Stimulated activated CD8-positive, alpha-beta memory T cell treated with anti-CD3 and anti-CD28 coated beads, Interleukin-4, amount 100 ng/mL, for 1 hour (primary cell): ENCODE results near the gene ZFAND2A.
A peak's percentile ranks its signal among the peaks of the same experiment; 100 is the strongest.
"Not testable (repeated sequence)": the region's sequence is repeated elsewhere in the genome, so short reads cannot be mapped to it uniquely, and the experiment has no call there.

Experiments used
- DNase-seq, 2 donors: peaks; one replicate each; pipeline ENCODE4 v3.0.0-alpha.2; 2020; ENCODE audit warnings: low read depth in 2 of 2, low spot score in 1 of 2

Gene ZFAND2A, protein sequence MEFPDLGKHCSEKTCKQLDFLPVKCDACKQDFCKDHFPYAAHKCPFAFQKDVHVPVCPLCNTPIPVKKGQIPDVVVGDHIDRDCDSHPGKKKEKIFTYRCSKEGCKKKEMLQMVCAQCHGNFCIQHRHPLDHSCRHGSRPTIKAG

GRCh38 chr7:1159891-1160669 lies at the start of gene ZFAND2A:
TSS of gene ZFAND2A (minus strand) at chr7:1160196. CDS start at chr7:1158212, 1,984 bp downstream.
- DNase-seq = peak; percentile 98 to 99

DNA sequence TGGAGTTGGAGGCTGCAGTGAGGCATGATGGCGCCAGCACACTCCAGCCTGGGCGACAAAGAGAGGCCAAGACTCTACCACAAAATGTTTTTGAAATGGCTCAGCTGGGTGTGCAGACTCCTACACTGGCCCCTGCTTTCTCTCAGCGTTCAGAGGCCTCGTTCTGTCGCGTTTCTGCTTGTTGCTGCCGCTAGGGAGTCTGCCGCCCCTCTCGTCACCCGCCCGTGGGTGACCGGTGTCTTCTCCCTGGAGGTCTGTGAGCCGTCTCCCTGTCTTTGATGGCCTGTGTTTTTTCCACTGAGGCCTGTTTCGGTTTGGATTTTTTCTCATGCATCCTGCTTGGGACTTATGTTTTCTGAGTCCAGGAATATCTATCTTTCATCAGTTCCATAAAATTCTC lies 49.1 kb upstream of the ZFAND2A start:
- DNase-seq = no peak

GRCh38 chr7:1205742-1206141 lies 45.7 kb upstream of the ZFAND2A start:
- DNase-seq = not testable (repeated sequence)

DNA sequence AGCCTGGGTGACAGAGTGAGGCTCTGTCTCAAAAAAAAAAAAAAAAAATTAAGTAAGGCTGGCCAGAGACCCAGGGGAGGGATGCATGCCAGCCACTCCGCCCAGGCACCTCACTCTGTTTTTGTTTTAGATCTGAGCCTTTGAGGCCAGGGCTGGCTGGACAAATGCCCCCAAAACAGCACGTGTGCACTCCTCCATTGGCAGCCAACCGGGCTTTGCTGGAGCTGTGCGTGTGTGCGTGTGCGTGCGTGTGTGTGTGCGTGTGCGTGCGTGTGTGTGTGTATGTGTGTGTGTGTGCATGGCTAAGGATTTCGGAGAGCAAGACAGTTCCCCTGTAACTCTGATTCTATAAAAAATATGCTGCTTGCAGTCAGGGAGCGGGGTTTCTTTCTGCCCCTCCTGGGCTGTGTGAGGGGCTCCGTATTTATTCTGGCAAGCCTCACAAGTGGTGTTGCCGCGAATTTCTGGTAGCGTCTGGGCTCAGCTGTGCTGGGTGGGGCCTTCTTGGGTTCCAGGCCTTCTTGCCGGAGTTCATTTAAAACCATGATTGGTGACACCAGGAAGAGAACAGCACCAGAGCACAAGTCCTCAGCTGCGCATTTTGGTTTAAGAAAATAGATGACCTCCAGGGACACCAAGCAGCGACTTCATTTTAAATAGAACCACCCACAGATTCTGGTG lies 44.6 kb upstream of the ZFAND2A start:
- no peak for DNase-seq

DNA sequence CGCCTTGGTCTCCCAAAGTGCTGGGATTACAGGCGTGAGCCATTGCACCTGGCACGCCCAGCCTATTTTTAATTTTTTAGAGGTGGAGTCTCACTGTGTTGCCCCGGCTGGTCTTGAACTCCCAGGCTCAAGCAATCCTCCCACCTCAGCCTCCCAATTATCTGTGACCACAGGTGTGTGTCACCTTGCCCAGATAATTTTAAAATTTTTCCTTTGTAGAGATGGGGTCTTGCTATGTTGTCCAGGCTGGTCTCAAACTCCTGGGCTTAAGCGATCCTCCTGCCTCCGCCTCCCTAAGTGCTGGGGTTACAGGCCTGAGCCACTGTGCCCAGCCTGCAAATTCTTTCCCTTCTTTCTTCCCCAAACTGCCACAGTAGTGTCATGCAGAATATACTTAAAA lies 42.9 kb upstream of the ZFAND2A start:
- not testable (repeated sequence) for DNase-seq

DNA sequence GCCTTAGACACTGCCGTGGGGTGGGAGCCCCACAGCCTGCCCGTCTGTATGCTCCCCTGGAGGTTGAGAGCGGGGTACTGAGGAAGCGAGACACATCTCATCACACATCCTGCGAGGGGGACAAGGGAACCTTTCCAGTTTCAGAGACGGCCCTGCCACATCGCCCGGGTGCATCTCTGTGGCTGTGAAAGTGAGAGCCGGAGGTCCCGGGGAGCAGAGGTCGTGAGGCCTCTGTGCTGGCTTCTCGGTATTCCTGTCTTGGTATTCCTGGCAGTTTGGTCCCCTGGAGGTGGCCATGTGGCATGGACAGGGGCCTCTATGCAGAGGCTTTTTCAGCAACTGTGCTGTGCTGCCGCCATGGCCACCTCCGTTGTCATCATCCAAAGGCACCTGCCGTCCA lies 41.9 kb upstream of the ZFAND2A start:
- no peak for DNase-seq

DNA sequence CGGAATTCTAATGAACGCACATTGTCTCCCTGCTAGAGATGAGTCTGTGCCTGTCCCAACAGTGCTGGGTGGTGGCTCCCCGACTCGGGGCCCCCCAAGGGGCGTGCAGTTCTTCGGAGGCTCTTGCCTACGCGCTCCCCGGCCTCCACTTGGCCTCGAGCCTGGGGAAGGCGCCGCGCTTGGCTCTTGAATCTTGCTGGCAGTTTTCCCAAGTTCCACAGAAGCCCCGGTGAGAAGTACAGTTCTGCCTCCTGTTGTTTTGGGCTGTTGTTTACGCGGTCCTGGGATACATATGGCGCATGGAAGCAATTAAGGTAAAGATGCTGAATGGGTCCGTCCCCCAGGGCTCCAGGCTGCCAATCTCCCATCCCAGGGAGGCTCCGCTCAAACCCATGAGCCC lies 40.0 kb upstream of the ZFAND2A start:
- no peak for DNase-seq

- no peak for DNase-seq
Measured at GRCh38 chr7:1197997-1198625, 38.1 kb upstream of the ZFAND2A start.

DNA sequence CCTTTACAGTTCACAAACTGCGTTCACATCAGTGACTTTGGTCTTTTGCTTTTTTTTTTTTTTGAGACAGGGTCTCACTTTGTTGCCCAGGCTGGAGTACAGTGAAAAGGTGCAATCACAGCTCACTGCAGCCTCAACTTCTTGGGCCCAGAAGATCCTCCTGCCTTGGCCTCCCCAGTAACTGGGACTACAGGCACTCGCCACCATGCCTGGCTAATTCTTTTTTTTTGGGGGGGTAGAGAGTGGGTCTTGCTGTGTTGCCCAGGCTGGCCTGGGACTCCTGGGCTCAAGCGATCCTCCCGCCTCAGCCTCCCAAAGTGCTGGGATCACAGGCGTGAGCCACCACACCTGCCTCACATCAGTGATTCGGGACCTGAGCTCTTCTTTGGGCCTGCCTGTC lies 37.0 kb upstream of the ZFAND2A start:
- DNase-seq = no peak

- not testable (repeated sequence) for DNase-seq
Measured at GRCh38 chr7:1196441-1196840, 36.4 kb upstream of the ZFAND2A start.

GRCh38 chr7:1193593-1194424 lies 33.8 kb upstream of the ZFAND2A start:
- no peak for DNase-seq

DNA sequence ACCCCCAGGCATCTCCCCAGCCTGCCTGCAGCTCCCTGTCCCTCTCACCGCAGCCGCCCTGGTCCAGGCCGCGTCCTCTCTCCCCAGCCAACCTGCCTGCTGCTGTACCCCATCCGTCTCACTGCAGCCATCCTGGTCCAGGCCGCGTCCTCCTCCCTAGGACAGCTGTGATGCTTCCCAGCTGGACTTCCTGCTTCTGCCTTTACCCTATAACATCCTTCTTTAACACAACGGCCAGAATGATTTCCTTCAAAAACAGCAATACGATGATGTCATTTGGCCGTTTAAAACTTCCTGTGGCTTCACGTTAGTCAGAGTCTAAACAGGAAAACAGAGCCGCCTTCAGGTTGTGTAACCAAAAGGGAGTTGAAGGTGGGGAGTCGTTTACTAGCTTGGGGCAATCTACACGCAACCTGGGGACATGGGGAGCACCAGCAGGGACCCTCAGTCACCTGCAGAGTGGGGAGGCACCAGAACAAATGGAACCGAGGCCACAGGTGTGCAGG lies 32.2 kb upstream of the ZFAND2A start:
- no peak for DNase-seq

DNA sequence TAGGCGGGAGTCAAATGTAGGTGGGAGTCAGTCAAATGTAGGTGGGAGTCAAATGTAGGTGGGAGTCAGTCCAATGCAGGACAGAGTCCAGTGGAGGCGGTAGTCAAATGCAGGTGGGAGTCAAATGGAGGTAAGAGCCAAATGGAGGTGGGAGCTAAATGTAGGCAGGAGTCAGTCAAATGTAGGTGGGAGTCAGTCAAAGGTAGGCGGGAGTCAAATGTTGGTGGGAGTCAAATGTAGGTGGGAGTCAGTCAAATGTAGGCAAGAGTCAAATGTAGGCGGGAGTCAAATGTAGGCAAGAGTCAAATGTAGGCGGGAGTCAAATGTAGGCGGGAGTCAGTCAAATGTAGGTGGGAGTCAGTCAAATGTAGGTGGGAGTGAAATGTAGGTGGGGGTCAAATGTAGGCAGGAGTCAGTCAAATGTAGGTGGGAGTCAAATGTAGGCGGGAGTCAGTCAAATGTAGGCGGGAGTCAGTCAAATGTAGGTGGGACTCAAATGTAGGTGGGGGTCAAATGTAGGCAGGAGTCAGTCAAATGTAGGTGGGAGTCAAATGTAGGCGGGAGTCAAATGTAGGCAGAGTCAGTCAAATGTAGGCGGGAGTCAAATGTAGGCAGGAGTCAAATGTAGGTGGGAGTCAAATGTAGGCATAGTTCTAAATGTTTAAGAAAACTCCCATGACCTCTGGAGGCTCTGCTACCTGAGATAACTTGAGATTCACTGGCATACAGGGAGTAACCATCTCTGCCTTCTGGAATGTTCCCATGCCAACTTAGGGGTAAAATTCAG lies 30.2 kb upstream of the ZFAND2A start:
- no peak for DNase-seq

DNA sequence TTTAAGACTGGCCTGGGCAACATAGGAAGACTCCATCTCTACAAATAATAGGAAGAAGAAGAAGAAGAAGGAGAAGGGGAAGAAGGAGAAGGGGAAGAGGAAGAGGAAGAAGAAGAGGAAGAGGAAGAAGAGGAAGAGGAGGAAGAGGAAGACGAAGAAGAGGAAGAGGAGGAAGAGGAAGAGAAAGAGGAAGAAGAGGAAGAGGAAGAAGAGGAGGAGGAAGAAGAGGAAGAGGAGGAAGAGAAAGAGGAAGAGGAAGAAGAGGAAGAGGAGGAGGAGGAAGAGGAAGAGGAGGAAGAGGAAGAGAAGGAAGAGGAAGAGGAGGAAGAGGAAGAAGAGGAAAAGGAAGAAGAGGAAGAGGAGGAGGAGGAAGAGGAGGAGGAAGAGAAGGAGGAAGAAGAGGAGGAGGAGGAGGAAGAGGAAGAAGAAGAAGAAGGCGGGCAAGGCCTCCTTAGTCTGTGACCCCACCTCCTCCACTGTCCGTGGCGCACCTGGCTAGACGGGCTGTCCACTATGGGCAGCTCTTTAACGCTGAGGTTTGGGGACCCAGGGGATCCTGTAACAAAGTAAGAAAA lies 28.8 kb upstream of the ZFAND2A start:
- no peak for DNase-seq

DNA sequence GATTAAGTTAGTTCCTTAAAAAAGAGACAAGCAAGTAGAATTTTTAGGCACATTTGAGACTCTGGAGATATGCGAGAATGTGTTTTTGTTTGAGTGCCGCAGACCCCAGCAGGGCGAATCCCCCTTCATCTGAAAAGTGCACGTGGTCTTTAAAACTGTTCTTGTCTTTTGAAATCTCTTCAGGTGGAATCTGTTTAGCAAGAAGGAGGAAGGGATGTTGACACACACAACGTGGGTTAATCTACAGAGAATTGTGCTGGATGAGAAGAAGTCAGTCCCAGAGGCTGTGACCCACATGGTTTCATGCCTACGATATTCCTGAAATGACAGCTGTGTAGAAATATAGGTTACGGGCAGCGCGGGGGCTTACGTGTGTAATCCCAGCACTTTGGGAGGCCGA lies 27.1 kb upstream of the ZFAND2A start:
- no peak for DNase-seq

- DNase-seq = no peak
Measured at GRCh38 chr7:1181640-1182039, 21.6 kb upstream of the ZFAND2A start.

DNA sequence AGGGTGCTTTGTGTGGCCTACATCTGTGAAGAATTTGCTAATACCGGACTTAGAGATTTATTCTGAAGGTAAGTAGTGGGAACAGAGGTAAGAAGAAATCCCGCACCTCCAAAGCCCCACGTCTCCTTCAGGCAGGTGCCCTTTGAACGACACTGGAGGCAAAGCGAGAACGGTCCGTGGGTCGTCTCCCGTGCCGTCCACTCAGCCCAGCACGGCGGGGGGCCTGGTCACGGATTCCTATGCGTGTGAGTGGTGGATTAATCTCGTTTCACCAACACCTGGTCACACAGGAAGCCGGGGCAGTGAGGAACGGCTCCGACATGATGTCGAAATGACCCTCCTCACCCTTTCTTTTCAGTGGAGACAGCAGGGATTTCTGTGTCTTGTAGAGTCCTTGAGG lies 21.0 kb upstream of the ZFAND2A start:
- no peak for DNase-seq

DNA sequence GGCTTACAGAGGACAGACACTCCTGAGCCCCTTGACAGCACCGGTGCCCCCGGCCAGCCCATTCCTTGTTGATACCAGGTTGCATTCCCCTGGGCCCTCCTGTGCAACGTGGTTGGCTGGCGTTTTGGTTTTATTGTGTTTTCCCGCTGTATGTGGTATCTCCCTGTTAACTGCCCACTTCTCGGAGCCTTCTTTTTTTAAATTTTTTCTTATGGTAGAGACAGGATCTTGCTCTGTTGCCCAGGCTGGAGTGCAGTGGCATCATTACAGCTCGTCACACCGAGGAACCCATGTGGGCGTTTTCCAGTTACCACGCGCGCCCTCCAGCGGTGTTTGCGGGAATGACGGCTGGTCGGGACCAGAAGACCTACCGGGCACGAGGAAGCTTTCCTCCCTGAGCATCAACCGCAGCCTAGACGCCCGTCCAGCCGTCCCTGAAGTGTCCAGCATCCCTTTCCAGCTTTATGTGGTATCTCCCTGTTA lies 16.9 kb upstream of the ZFAND2A start:
- peak; percentile 38 to 62 for DNase-seq
